GM12878 (cell line): ENCODE results near the gene TCF7L2. TPM values are rescaled to one million over a fixed set of nuclear protein-coding genes. Genes with fewer than 3 reads are reported as not detected.

Source experiments
- ATAC-seq: fragments of 200-7000 bp; cut with Tn5 transposase; 3 replicates; pipeline ENCODE4 v1.9.1; 2020; ENCODE audit warnings: mild to moderate bottlenecking, moderate library complexity
- BruUV-seq: library from RNA; stranded (reverse); fragments of 400-500 nt; replicated peaks from 2 replicates; lab custom pipeline; 2021; lab: Mats Ljungman, UMichigan
- CTCF ChIA-PET: fragments of 300-600 bp; sonication (Branson Sonifier 250); formaldehyde crosslinking; extraction: SDS; loops from one replicate; lab custom pipeline; 2021; ENCODE audit warnings: inconsistent platforms; lab: Yijun Ruan, JAX
- POLR2A ChIA-PET: fragments of 350-600 bp; formaldehyde crosslinking; extraction: SDS; loops from one replicate; lab custom pipeline; 2021; ENCODE audit warnings: inconsistent platforms; lab: Charles Lee
- RAD21 ChIA-PET: fragments of 300-600 bp; sonication (Branson Sonifier 250); formaldehyde crosslinking; loops from one replicate; lab custom pipeline; 2023; ENCODE audit warnings: antibody characterized with exemption; ENCODE audit not compliant: unreplicated experiment; lab: Charles Lee
- SMC1A ChIA-PET: fragments of 300-600 bp; sonication (Branson Sonifier 250); formaldehyde crosslinking; loops from one replicate; lab custom pipeline; 2023; ENCODE audit not compliant: unreplicated experiment, uncharacterized antibody; lab: Charles Lee
- DNase-seq: peaks from one replicate; pipeline ENCODE4 v3.0.0-alpha.2; 2011; ENCODE audit warnings: low read depth, low spot score
- FAIRE-seq: peaks from 3 replicates; lab custom pipeline; 2011; peaks lifted over from hg19 to GRCh38; lab: Jason Lieb, UNC
- H2AFZ ChIP-seq: 2 replicates; pipeline ENCODE4 v1.6.0; 2011; ENCODE audit warnings: low read depth, low read length, control low read depth; ENCODE audit not compliant: control insufficient read depth
- H3K27ac ChIP-seq: 2 replicates; pipeline ENCODE4 v1.5.1; 2011; ENCODE audit warnings: control low read depth; ENCODE audit not compliant: control insufficient read depth, insufficient read depth
- H3K27me3 ChIP-seq, 2 experiments: replicated peaks in 1 of 2; 2 replicates each; pipeline versions ENCODE4 v1.6.0 to v1.6.1; 2011; ENCODE audit warnings: low read length in 1 of 2; ENCODE audit not compliant: control insufficient read depth in 2 of 2, insufficient read depth in 2 of 2
- H3K36me3 ChIP-seq, 2 experiments: 2 replicates each; pipeline ENCODE4 v1.5.1; 2011; ENCODE audit warnings: low read length in 1 of 2; ENCODE audit not compliant: control insufficient read depth in 2 of 2, insufficient read depth in 2 of 2
- H3K4me1 ChIP-seq: 2 replicates; pipeline ENCODE4 v1.6.1; 2011; ENCODE audit warnings: mild to moderate bottlenecking, low read length, moderate library complexity, mixed read lengths; ENCODE audit not compliant: control insufficient read depth, insufficient read depth
- H3K4me2 ChIP-seq: 2 replicates; pipeline ENCODE4 v1.6.0; 2011; ENCODE audit warnings: control low read depth; ENCODE audit not compliant: control insufficient read depth, insufficient read depth
- H3K4me3 ChIP-seq: fragments of 200-600 bp; sonication (generic); 2 replicates; pipeline ENCODE4 v1.5.1; 2016
- H3K79me2 ChIP-seq: 2 replicates; pipeline ENCODE4 v1.6.0; 2011; ENCODE audit warnings: low read length; ENCODE audit not compliant: control insufficient read depth, insufficient read depth
- H3K9ac ChIP-seq: 2 replicates; pipeline ENCODE4 v1.8.0; 2011; ENCODE audit warnings: low read length, control low read depth, mixed read lengths; ENCODE audit not compliant: control insufficient read depth, insufficient read depth
- H3K9me3 ChIP-seq: replicated peaks from 3 replicates; pipeline ENCODE4 v1.5.1; 2011; ENCODE audit warnings: mild to moderate bottlenecking, low read length; ENCODE audit not compliant: control insufficient read depth, insufficient read depth
- H4K20me1 ChIP-seq: 2 replicates; pipeline ENCODE4 v1.6.0; 2011; ENCODE audit not compliant: control insufficient read depth, insufficient read depth
- ASH2L ChIP-seq: fragments of 300-600, 200-600 bp; sonication (generic); IDR thresholded peaks from 2 replicates; pipeline ENCODE4 v1.6.1; 2017; ENCODE audit warnings: low read depth, mild to moderate bottlenecking, borderline replicate concordance
- BCL11A ChIP-seq: IDR thresholded peaks from 2 replicates; pipeline ENCODE4 v1.6.1; 2011; ENCODE audit warnings: low read depth, low read length
- CHD2 ChIP-seq: IDR thresholded peaks from 2 replicates; pipeline ENCODE4 v1.6.1; 2011; ENCODE audit warnings: low read depth, low read length, improper control_type of control experiment, borderline replicate concordance
- CREM ChIP-seq: IDR thresholded peaks from 2 replicates; pipeline ENCODE4 v1.6.1; 2014; ENCODE audit warnings: antibody characterized with exemption, low read depth
- ELK1 ChIP-seq: IDR thresholded peaks from 2 replicates; pipeline ENCODE4 v1.6.1; 2012; ENCODE audit warnings: low read depth, low read length, improper control_type of control experiment
- ESRRA ChIP-seq: IDR thresholded peaks from 2 replicates; pipeline ENCODE4 v1.6.1; 2012; ENCODE audit warnings: mild to moderate bottlenecking, low read length, improper control_type of control experiment
- IRF5 ChIP-seq: fragments of 450-650 bp; IDR thresholded peaks from 2 replicates; pipeline ENCODE4 v1.6.1; 2017; ENCODE audit warnings: borderline replicate concordance
- KDM1A ChIP-seq: fragments of 200-600 bp; sonication (generic); IDR thresholded peaks from 2 replicates; pipeline ENCODE4 v1.6.1; 2016; ENCODE audit warnings: borderline replicate concordance
- MYB ChIP-seq: fragments of 150-350 bp; IDR thresholded peaks from 2 replicates; pipeline ENCODE4 v1.6.1; 2014; ENCODE audit warnings: mild to moderate bottlenecking, low read depth, low read length, borderline replicate concordance
- SIX5 ChIP-seq: IDR thresholded peaks from 2 replicates; pipeline ENCODE4 v1.6.1; 2011; ENCODE audit warnings: mild to moderate bottlenecking, low read depth, low read length, moderate library complexity; ENCODE audit not compliant: severe bottlenecking
- SMAD5 ChIP-seq: IDR thresholded peaks from 2 replicates; pipeline ENCODE4 v1.6.1; 2016; ENCODE audit warnings: antibody characterized with exemption, low read depth
- SP1 ChIP-seq: IDR thresholded peaks from one replicate; pipeline ENCODE4 v1.6.1; 2011; ENCODE audit warnings: low read depth, low read length
- SRF ChIP-seq, 2 experiments: IDR thresholded peaks; 2 replicates each; pipeline ENCODE4 v1.6.1; 2011; ENCODE audit warnings: low read depth in 2 of 2, low read length in 2 of 2, mild to moderate bottlenecking in 1 of 2, moderate library complexity in 1 of 2
- TBL1XR1 ChIP-seq: IDR thresholded peaks from 2 replicates; pipeline ENCODE4 v1.6.1; 2012; ENCODE audit warnings: low read depth, low read length, improper control_type of control experiment
- TCF3 ChIP-seq: IDR thresholded peaks from 2 replicates; pipeline ENCODE4 v1.6.1; 2012; ENCODE audit warnings: low read depth, mild to moderate bottlenecking, low read length, borderline replicate concordance; ENCODE audit not compliant: insufficient read depth
- WRNIP1 ChIP-seq: IDR thresholded peaks from 2 replicates; pipeline ENCODE4 v1.6.1; 2011; ENCODE audit warnings: low read depth, low read length, improper control_type of control experiment, borderline replicate concordance
- ZBTB4 ChIP-seq: fragments of 450-650 bp; formaldehyde crosslinking; IDR thresholded peaks from 2 replicates; pipeline ENCODE4 v1.4.0; 2022; ENCODE audit warnings: mild to moderate bottlenecking, moderate library complexity
- ZNF207 ChIP-seq: fragments of 450-650 bp; IDR thresholded peaks from 2 replicates; pipeline ENCODE4 v1.6.1; 2014; ENCODE audit warnings: antibody characterized with exemption, mild to moderate bottlenecking, borderline replicate concordance
- WGBS: methylation state at CpG from one replicate; pipeline ENCODE4 v1.1.6; 2016; ENCODE audit warnings: low lambda C conversion rate; ENCODE audit not compliant: insufficient replicate concordance, insufficient coverage; ENCODE audit errors: missing lambda C conversion rate; 5-methylcytosine and 5-hydroxymethylcytosine counted together
- in situ Hi-C: fragments of 300-500 bp; cut with MboI; formaldehyde crosslinking; loops from 9 replicates; pipeline ENCODE4 v1.14.3; 2018; ENCODE audit warnings: mixed read lengths
- intact Hi-C: fragments of 100-400 bp; cut with micrococcal nuclease; formaldehyde crosslinking; loops from one replicate; pipeline ENCODE4 v1.14.2; 2022; ENCODE audit not compliant: unreplicated experiment
- polyA plus RNA-seq, 11 experiments: library from polyadenylated mRNA; depleted of rRNA in 4 of 11; unstranded in 6 of 11; stranded (reverse) in 5 of 11; fragments of >200 nt; fragmentation: Nextera tagmentation in 4 of 11; fragmentation: Illumina TruSeq in 1 of 11; extraction: Ambion mirVana in 4 of 11; extraction: Trizol in 1 of 11; gene quantifications; 1 replicate in 1 of 11; 2 replicates in 10 of 11; pipeline versions ENCODE4 v1.2.1 to v1.2.3, GENCODE V29; 2011 to 2016; ENCODE audit warnings: inconsistent platforms in 2 of 11, missing spikeins in 2 of 11, low read depth in 1 of 11
- total RNA-seq, 4 experiments: library from RNA; depleted of rRNA in 3 of 4; stranded (reverse); fragments of >200 nt in 3 of 4; fragmentation: Illumina TruSeq in 1 of 4; extraction: Trizol in 1 of 4; gene quantifications; 2 replicates each; pipeline versions ENCODE4 v1.2.1 to v1.2.3, GENCODE V29; 2013 to 2021

The TCF7L2 gene
- total and polyA plus RNA-seq, 10 of the 15 experiments (the other 5 are each of a cell fraction or from before 2014, with no cell fraction given): 0.02 to 1.1 (median 0.35) TPM; not detected in 4

GRCh38 chr10:113061557-113061956 is 111.5 kb downstream of the TCF7L2 start (continued):
- TF ChIP-seq ESRRA: no peak
- TF ChIP-seq SRF (IDR thresholded peaks at IDR 0.05; ENCODE audit: low read depth in 2 of 2, low read length in 2 of 2): no peak
- TF ChIP-seq ASH2L: no peak
- TF ChIP-seq IRF5: no peak
- no peak for TF ChIP-seq SP1
- no peak for TF ChIP-seq WRNIP1
- no peak for TF ChIP-seq ELK1
- TF ChIP-seq SMAD5: no peak
- no peak for TF ChIP-seq SIX5

- H2AFZ ChIP-seq: no peak overlapping the region
- H3K4me3 ChIP-seq: no peak overlapping the region
- no peaks in the 10 kb centered on the region for H4K20me1 ChIP-seq
- in situ Hi-C loops (no loop called here), intact Hi-C loops (no loop called here)
- SMC1A ChIA-PET: no interaction called here
- no peak overlapping the region for H3K9ac ChIP-seq
- no peak overlapping the region for H3K4me2 ChIP-seq
- H3K9me3 ChIP-seq: no peaks in the 10 kb centered on the region
- WGBS: 41% methylated on average over 14 of the region's 14 CpGs
- no peak for FAIRE-seq
- CTCF ChIA-PET: interaction anchor here (1.0 kb wide), 1 partner anchor 9 kb away, joined by 4 read pairs; no protein-coding TSS in a partner anchor
- ATAC-seq: no peak
- no TSS peak for BruUV-seq
- H3K27me3 ChIP-seq: 0 out of 4 replicates have a peak, but pooled peaks cover 0 to 1% of the 10 kb centered on the region in 2 experiments
- H3K27ac ChIP-seq: no peak overlapping the region
- DNase-seq: no peak
- RAD21 ChIA-PET: no interaction called here
- no peaks in the 10 kb centered on the region for H3K36me3 ChIP-seq
- no peaks in the 10 kb centered on the region for H3K4me1 ChIP-seq
- POLR2A ChIA-PET: no interaction called here
- H3K79me2 ChIP-seq: no peaks in the 10 kb centered on the region
- TF ChIP-seq BCL11A: no peak
- TF ChIP-seq ZBTB4: no peak
- TF ChIP-seq MYB: no peak
- TF ChIP-seq CREM: no peak
- TF ChIP-seq ZNF207: no peak
- no peak for TF ChIP-seq ESRRA
- no peak for TF ChIP-seq CHD2
- no peak for TF ChIP-seq TBL1XR1
- no peak for TF ChIP-seq KDM1A
- TF ChIP-seq TCF3: no peak
These were observed 113.3 kb downstream of the TCF7L2 start for GRCh38 chr10:113063043-113063967.
